GM19324 (cell line): ENCODE results near the gene ARMH4.

Source experiments
- ATAC-seq: cut with Tn5 transposase; IDR thresholded peaks from one replicate; pipeline ENCODE4 v1.9.1; 2021; ENCODE audit warnings: mild to moderate bottlenecking, moderate library complexity; ENCODE audit not compliant: unreplicated experiment, low FRiP score

Gene ARMH4, protein sequence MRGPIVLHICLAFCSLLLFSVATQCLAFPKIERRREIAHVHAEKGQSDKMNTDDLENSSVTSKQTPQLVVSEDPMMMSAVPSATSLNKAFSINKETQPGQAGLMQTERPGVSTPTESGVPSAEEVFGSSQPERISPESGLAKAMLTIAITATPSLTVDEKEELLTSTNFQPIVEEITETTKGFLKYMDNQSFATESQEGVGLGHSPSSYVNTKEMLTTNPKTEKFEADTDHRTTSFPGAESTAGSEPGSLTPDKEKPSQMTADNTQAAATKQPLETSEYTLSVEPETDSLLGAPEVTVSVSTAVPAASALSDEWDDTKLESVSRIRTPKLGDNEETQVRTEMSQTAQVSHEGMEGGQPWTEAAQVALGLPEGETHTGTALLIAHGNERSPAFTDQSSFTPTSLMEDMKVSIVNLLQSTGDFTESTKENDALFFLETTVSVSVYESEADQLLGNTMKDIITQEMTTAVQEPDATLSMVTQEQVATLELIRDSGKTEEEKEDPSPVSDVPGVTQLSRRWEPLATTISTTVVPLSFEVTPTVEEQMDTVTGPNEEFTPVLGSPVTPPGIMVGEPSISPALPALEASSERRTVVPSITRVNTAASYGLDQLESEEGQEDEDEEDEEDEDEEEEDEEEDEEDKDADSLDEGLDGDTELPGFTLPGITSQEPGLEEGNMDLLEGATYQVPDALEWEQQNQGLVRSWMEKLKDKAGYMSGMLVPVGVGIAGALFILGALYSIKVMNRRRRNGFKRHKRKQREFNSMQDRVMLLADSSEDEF

DNA sequence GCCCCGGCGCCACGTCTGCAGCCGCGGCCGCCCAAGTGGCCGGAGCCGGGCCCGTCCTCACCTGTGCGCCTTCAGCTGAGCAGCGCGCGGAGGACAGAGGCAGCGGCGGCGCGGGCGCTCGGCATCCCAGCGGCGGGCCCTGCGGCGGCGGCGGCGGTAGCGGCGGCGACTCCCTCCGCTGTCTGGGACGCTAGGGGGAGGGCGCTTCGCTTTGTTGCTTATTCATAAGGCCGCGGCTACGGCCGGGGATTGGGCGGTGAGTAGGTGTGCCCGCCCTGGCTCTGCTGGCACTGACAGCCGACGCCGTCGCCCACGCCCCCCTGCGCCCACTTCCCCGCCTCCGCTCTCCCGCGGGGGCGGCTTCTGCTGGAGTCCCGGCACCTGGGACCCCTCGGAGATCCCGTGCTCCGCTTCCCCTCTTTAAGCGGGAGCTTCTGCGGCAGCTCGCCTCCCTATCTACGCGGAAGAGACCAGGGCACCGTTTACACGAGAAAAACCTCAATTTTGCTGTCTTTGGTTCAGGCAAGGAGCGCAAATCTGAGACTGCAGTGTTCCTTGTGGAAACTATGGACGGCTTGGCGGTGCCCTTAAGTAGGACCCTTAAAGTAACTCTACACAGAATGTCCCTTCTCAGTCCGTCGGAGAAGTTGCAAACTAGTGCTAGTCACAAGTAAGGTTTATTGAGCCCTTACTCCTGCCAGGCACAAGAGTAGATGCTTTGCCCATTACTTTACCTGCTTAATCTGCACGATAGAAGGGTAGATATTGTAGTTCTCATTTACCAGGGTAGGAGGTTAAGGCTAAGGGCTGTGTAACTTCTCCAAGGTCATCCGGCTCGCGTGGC, at the start of gene ARMH4:
Gene ARMH4 (minus strand): TSS at position 200 of the 844 bp plus-strand sequence. CDS start 12,855 bp downstream, outside the sequence.
- ATAC-seq, result peak; percentile 86

DNA sequence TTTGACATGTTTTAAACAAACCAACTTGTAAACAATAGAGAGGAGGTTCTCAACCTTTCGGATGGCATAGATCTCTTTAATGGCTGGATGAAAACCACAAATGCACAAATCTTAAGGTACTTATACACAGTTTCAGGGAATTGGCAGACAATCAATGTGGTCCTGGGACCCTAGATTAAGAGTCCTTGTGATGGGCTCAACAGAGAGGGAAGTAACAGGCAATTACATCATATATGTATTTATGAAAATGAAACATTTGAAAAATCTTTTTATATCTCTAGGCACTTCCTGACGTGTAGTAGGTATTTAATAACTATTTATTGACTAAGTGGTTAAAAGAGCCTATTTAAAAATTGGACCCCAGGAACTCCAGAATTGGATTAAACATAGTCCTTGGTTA, 48.8 kb upstream of the ARMH4 start:
- no peak for ATAC-seq

DNA sequence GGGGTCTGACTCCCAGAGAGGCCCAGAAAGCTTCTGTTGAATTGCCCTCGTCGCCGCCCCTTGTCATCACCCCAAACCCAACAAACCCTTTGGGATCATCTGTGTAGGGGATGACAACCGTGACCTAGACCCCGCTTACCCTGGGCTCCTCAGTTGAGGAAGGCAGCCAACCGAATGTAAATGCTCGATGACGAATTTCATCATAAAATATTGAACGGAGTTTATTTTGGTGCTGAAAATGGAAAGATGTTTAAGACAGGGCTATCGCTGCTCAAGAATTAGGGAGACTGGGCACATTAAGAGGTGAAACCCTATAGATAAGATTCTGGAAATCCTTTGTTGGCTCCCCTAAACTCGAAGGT, 48.4 kb upstream of the ARMH4 start:
- ATAC-seq, result peak; percentile 5

DNA sequence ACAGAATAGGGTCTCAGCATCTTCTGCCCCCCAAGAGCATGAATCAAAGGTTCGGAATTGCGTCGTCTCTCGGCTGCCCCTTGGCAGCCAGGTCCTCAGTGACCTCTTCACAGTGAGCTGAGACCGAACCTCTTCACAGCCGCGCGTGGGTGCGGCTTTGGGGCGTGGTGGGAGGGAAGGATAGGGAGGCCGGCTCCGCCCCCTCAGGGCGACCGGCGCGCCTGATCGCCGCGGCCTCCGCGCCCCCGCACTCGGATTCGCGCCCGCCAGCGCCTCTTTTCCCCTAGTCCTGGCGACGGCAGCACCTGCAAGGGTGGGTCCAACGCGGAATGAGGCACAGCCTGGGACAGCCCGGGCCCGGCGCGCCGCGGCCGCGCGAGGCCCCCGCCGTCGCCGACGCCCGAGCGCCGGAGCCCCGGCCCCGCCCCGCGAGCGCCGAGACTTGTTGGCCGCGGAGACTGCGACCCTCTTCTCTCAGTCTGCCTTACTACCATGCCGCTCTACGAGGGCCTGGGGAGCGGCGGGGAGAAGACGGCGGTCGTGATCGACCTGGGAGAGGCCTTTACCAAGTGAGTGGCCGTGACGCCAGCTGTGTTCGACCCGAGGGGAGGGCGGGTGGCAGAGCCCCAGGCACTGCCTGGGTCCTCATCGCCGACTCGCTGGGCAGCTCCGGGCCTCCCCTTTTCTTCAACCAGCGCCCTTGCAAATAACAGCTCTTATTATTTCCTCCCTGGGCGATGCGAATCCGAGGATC, 47.9 kb upstream of the ARMH4 start, which contains the start of gene ACTR10:
Gene ACTR10 (plus strand): TSS at position 424 of the 754 bp plus-strand sequence. CDS start 69 bp downstream, at position 493.
- ATAC-seq, result peak; percentile 96

DNA sequence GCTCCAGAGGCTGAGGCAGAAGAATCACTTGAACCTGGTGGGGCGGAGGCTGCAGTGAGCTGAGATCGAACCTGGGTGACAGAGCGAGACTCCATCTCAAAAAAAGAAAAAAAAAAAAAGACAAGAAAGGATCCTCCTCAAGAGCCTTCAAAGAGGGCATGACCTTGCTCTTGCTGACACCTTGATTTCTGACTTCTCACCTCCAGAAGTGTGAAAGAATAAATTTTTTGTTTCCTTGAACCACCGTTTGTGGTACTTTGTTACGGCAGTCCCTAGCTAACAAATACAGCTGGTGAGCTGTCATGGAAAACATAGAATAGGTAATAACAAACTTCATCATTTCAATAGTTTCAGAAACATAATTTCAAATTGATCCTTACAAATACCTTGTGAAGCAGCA, 46.1 kb upstream of the ARMH4 start:
- ATAC-seq, result no peak

DNA sequence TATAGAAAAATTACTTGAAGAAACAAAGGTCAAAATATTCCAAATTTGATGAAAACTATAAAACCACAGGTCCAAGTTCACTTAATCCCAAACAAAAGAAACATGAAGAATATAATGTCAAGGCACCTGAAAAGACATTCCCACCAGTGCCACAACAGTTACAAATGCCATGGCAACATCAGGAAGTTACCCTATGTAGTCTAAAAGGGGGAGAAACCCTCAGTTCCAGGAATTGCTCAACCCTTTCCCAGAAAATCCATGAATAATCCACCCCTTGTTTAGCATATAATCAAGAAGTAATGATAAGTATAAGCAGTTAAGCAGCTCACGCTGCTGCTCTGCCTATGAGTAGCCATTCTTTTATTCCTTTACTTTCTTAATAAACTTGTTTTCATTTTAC, 44.2 kb upstream of the ARMH4 start:
- no peak for ATAC-seq

DNA sequence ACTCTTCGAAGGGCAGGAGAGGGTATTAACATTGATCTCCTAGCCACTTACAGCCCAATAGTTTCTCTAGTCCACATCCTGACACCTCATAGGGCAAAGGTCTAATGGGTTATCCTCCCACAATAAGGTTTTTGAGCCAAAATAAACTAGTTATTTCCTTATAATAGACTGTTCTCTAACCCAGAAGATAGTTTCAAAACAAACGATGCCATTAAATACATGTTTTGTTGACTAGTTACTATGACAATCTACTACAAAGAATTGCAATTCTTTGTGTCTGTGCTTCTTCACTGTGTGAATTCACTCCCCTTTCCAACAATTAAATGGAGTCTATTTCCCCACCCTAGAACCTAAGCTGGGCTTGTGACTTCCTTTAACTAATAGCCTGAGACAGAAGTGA, 41.5 kb upstream of the ARMH4 start:
- ATAC-seq, result no peak

DNA sequence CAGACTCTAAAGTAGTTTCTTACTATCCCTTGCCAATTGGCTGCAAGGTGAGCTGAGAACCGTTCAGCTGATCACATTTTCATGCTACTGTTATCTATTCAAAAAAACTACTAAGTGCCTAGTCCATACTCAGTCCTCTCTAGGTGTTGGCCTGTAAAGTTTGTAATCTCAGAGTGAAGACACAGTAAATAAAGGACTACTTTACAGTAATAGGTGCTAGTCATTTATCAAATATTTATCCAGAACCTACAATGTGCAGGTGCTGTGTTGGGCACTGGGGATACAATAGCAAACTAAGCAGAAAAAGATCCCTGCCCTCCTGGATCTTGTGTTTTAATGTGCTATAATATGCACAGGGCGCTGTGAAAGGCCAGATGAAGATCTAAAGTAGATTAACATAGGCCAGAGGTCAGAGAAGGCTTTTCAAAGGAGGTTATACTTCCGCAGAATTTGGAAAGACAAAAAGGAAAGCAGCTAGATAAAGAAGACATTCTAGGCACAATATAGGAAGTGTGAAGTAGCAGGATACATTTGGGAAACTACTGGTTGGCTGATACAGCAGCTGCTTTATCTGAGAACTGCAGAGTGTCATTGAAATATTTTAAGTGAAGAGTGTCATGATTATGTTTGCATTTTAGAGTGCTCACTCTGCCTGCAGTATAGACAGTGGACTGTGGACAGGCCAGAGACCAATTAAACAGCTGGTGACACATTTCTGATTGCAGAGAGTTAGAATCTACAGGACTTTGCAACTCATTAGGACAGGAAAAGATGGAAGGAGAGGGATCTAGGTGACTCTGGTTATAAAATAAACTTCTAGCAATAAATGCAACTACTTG, 40.0 kb upstream of the ARMH4 start:
- no peak for ATAC-seq

DNA sequence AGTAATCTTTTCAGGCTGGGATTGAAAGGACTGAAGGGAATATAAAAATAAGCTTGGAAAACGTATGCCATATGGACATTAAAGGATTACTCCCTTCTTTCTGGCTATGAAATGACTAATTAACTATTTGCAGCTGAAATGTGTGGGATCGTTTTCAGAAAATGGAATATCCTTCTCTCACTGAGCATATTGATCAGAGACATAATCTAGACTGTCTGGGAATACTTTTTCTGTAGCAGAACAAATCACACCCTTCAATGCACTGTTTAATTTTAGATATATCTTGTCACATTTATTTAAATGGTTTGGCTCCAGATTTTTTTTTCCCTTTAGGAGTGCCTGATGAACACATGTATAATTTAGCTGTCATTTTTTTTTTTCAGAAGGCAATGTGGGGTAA, 37.2 kb upstream of the ARMH4 start:
- no peak for ATAC-seq

DNA sequence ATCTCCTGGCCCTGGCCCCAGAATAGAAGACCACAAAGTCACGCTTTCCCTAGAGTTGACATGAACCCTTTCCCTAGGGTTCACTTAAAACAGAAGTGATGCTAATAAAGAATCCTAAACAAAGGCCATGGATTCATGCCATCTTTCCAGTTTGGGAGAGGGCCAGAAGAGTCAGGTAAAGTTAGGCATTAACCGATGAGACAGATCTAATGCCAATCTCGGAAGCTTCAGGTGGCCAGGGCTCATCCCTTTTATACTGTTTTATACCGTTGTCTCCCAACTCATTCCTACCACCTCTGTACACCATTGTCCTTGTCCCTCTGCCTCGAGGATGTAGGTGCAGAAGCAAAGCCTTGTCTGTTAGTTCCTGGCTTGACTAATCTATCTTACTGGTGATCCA, 25.1 kb upstream of the ARMH4 start:
- ATAC-seq, result no peak

DNA sequence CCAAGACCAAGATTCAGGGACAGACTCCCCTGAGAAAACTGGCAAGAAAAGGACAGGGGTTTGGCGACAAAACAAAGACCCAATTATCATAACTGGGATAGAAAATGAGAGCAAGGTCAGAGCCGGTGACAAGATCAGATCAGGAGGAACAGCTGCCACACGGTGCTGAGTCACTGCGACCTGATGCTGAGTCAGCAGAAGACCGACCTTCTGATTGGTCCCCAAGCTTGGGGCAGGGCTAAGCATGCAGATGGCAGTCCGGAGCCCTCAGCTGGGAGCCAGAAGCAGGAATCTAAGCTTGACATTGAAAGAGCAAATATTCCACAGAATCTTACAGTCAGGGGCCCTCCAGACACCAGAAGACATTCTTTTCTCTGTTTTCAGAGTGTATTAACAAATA, 19.1 kb upstream of the ARMH4 start:
- ATAC-seq, result peak; percentile 61

DNA sequence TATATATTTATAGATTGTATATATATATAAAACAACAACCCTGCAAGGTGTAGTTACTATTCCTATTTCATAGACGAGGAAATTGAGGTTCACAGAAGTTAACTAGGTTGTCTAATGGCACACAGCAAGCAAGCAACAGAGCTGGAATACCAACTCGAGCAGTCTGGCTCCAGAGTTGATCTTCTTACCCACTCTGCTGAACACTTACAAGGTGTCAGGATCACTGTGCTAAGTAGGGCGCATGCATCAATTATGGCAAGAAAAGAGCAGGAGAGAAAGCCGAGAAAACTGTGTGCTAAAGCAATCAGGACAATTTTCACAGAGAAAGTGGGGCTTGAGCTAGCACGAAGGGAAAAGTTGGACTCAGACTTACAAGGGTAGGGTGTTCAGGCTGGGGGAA, 15.9 kb upstream of the ARMH4 start:
- no peak for ATAC-seq

DNA sequence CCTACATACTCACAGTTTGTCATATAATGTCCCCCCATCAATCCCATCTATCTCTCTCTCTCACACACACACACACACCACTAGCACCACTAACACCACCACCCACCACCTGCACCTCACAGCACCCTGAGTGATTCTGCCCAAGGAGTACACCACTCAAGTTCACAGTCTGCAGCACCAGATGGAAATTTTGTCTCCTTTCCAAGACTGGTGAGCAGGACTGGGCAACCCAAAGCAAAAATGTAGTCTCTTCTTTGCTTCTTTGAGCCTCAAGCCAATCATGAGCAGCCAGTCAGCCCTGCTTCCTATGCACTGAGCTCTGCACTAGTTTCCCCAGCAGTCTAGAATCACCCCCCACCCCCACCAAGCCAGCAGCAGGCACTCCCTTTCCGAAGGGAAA, 15.0 kb upstream of the ARMH4 start:
- ATAC-seq, result no peak

DNA sequence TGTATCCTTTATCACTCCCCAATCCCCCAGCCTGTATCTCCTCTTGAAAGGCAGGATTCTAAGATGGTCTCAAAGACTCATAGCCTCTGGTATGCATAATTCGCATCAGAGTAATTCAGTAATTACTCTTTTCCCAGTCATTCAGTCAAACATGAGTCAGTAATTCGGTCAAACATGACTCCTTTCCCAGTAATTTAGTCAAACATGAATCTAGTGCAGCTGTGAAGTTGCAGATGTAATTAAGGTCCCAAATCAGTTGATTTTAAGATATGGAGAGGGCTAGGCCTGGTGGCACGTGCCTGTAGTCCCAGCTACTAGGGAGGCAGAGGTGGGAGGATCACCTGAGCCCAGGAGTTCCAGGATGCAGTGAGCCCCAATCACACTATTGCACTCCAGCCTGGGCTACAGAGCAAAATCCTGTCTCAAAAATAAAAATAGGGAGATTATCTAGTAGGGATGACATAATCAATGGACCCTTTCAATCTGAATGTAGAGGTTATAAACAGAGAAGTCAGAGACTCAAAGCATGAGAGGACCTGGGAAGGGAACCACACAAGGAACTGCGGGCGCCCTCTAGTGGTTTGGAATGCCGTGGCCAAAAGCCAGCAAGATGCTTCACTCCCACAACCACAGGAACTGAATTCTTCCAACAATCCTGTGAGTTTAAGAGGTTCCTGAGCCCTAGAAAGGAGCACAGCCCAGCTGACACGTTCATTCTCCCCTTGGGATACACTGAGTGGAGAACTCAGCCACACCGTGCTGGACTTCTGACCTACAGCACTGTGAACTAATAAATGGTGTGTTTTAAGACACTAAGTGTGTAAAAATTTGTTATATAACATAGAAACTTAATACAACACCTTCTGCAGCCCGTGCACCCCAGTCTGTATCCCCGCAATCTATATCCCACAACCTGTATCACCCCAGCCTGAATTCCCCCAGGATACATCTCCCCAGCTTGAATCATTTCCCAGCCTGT, 14.3 kb upstream of the ARMH4 start:
- ATAC-seq, result no peak

DNA sequence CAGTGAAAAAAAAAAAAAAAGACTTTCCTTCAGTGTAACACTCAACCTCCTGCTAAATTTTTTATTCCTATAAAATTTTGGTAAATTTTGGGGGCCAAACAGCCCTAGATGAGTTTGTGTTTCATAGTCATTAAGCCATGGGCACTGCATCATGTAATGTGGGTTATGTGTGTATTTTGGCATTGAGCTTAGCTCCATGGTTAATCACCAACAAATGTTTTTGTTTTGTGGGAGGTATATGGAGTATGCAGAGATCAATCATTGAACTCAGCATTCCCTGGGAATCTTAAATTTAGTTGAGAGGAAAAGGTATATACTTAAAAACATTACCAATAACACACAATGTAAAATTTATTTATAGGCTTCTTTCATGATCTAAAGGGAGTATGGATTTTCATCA, 8.5 kb upstream of the ARMH4 start:
- no peak for ATAC-seq

DNA sequence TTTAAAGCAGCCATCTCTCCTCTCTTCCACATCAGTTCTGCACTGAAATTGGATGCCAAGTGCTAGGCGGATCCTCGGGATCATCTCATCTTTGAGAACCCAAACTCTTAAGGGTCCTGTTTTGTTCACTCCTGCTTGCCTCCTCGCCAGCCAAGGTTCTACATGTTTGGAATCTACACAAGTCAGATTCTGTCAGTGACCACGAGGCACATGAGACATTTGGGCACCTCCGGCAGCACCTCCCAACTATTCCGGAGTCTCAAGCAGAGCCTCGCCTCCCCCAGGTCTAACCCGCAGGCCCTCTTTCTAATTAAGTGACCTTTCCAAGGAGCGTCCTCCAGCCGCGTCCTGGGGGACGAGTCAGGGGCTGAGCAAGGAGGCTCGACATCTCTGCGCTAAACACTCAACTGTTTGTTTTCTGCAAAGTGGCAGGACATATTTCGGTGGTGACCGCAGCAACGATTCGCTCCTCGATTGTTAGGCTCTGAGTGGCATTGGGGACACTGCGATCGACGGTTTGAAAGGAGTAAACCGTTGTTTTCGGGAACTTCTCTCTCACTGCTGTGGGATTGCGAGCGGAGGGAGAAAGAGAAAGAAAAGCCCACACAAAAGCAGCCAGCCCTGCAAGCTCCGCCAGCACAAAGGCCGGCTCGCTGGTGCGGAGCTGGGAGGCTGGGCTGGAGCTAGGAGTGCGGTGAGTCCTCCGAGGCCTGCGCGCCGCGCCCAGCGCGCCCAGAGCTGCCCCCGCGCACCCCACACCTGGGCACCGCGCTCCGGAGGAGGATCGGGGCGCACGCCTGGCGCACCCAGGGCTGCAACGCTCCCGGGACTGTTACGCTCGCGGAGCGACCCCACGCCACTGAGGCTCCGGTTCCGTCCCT, 640 bp downstream of the ARMH4 start:
- ATAC-seq, result no peak

DNA sequence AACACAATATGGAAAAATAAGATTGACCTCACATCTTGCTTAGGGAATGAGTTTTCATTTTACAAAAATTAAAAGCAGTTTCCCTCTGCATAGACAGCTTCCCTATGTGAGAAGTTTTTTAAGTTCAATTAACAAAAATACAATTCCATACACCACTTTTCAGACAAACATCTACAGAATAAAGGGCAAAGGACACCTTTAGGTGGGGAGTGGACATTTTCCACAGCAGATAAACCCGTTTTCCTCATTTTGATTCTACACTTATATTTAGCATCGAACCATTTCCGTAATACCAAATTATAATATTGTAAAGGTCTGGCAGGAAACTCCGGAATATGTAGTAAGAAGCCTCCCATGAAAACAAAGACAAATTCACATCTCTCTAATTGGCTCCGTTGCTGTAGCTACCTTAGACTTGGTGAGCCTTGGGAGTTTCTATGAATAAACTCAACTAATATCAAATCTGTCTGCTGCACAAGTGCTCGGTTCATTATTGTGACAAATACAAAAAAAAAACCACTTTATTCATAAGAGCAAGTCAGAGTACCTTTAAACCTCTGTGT, 1.7 kb downstream of the ARMH4 start:
- no peak for ATAC-seq
